Hematopoietic multipotent progenitor cell treated with erythropoietin and hydrocortisone succinate and interleukin-3 and kit ligand, for 8 days (in vitro differentiated cells): ENCODE measurements around the gene ZNF467.

Experiments
- DNase-seq: peaks from one replicate; pipeline ENCODE4 v3.0.0-alpha.2; 2015

ZNF467 gene

GRCh38 chr7:149724661-149725425 lies 48.5 kb downstream of the ZNF467 start:
- DNase-seq: no peak

- no peak for DNase-seq
Measured at GRCh38 chr7:149723795-149724495, 49.4 kb downstream of the ZNF467 start.

GRCh38 chr7:149723082-149723767 lies 50.2 kb downstream of the ZNF467 start:
- DNase-seq: no peak

GRCh38 chr7:149722356-149722957 lies 50.9 kb downstream of the ZNF467 start:
- DNase-seq: no peak

- DNase-seq: no peak
Measured at GRCh38 chr7:149721084-149721601, 52.2 kb downstream of the ZNF467 start.

- no peak for DNase-seq
Measured at GRCh38 chr7:149720372-149721083, 52.9 kb downstream of the ZNF467 start.

- peak; percentile 34 for DNase-seq
Measured at GRCh38 chr7:149719912-149720335, 53.5 kb downstream of the ZNF467 start.

GRCh38 chr7:149719050-149719899 lies 54.1 kb downstream of the ZNF467 start:
- peak; percentile 88 for DNase-seq

- DNase-seq: no peak
Measured at GRCh38 chr7:149718730-149719049, 54.7 kb downstream of the ZNF467 start.

GRCh38 chr7:149717481-149717880 lies 55.9 kb downstream of the ZNF467 start:
- DNase-seq: no peak

GRCh38 chr7:149716932-149717307 lies 56.5 kb downstream of the ZNF467 start:
- no peak for DNase-seq

GRCh38 chr7:149716007-149716931 lies 57.1 kb downstream of the ZNF467 start:
- no peak for DNase-seq

- no peak for DNase-seq
Measured at GRCh38 chr7:149715476-149715875, 57.9 kb downstream of the ZNF467 start.

GRCh38 chr7:149714910-149715471 lies 58.4 kb downstream of the ZNF467 start:
- no peak for DNase-seq
